A673 (cell line): ENCODE results near the gene ATL1.

Experiments used
- EZH2 ChIP-seq: fragments of 200-600 bp; sonication (generic); IDR thresholded peaks from 2 replicates; pipeline ENCODE4 v1.6.1; 2017; ENCODE audit warnings: borderline replicate concordance, low read depth, mild to moderate bottlenecking, mixed read lengths, antibody characterized with exemption, low read length; ENCODE audit not compliant: poor library complexity, severe bottlenecking
- TF ChIP-seq, protein P1 (sequence below): fragments of 300-800, 200-600 bp; sonication (generic); conservative IDR thresholded peaks from 2 replicates; pipeline ENCODE4 v1.5.1; 2017; ENCODE audit warnings: low read depth, mild to moderate bottlenecking, antibody characterized with exemption, low read length, moderate library complexity, mixed read lengths

DNA sequence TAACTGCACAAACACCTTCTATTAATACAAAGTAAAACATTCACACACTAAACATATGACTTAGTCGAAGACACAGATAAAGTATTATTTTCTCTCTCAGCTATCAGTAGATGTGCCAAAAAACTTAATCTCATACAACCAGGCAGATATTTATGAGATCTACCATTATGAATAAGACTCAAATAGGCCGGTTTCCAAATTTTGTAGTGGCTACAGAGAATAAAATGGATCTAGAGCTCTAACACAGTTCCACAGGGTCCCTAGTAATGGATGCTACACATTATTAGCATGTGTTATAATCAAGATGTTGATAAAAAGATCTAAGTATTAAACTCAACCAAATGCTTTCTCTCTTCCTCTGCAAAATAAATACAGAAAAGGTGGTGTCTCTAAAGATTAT, 97.8 kb downstream of the ATL1 start:
- TF ChIP-seq, protein P1, sequence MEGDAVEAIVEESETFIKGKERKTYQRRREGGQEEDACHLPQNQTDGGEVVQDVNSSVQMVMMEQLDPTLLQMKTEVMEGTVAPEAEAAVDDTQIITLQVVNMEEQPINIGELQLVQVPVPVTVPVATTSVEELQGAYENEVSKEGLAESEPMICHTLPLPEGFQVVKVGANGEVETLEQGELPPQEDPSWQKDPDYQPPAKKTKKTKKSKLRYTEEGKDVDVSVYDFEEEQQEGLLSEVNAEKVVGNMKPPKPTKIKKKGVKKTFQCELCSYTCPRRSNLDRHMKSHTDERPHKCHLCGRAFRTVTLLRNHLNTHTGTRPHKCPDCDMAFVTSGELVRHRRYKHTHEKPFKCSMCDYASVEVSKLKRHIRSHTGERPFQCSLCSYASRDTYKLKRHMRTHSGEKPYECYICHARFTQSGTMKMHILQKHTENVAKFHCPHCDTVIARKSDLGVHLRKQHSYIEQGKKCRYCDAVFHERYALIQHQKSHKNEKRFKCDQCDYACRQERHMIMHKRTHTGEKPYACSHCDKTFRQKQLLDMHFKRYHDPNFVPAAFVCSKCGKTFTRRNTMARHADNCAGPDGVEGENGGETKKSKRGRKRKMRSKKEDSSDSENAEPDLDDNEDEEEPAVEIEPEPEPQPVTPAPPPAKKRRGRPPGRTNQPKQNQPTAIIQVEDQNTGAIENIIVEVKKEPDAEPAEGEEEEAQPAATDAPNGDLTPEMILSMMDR, result no peak
- no peak for TF ChIP-seq EZH2
